IMR-90 (cell line): ENCODE results near the gene KRT1. TPM values are rescaled to one million over a fixed set of nuclear protein-coding genes. Genes with fewer than 3 reads are reported as not detected.

Experiments used
- ATAC-seq: fragments of 200-7000 bp; cut with Tn5 transposase; 2 replicates; pipeline ENCODE4 v1.9.1; 2020; ENCODE audit warnings: low read depth, mild to moderate bottlenecking, moderate library complexity
- BruUV-seq: library from RNA; stranded (reverse); fragments of 400-500 nt; replicated peaks from 2 replicates; lab custom pipeline; 2021; lab: Mats Ljungman, UMichigan
- CTCF ChIA-PET: fragments of 300-600 bp; formaldehyde crosslinking; extraction: SDS; loops from one replicate; lab custom pipeline; 2021; ENCODE audit warnings: antibody characterized with exemption; lab: Yijun Ruan, JAX
- POLR2A ChIA-PET: fragments of 300-600 bp; sonication (Branson Sonifier 250); formaldehyde crosslinking; loops from one replicate; lab custom pipeline; 2022; ENCODE audit warnings: antibody characterized with exemption; ENCODE audit not compliant: unreplicated experiment; lab: Charles Lee
- DNase-seq: peaks from one replicate; pipeline ENCODE4 v3.0.0; 2013
- H2AFZ ChIP-seq: replicated peaks from 2 replicates; pipeline ENCODE3; 2013; ENCODE audit warnings: low read length, mild to moderate bottlenecking; ENCODE audit not compliant: poor library complexity
- H2AK5ac ChIP-seq: 2 replicates; pipeline ENCODE4 v1.6.1; 2013; ENCODE audit warnings: low read depth, low read length, inconsistent platforms
- H2AK9ac ChIP-seq: replicated peaks from 2 replicates; pipeline ENCODE3; 2013; ENCODE audit warnings: mild to moderate bottlenecking, low read depth, low read length, moderate library complexity; ENCODE audit not compliant: poor library complexity
- H2BK120ac ChIP-seq: 2 replicates; pipeline ENCODE4 v1.6.1; 2013; ENCODE audit warnings: low read depth, low read length, inconsistent platforms
- H2BK15ac ChIP-seq: 3 replicates; pipeline ENCODE4 v1.6.1; 2013; ENCODE audit warnings: low read depth, low read length, inconsistent platforms
- H2BK20ac ChIP-seq: 2 replicates; pipeline ENCODE4 v1.6.1; 2013; ENCODE audit warnings: low read depth, mild to moderate bottlenecking, inconsistent platforms, low read length, moderate library complexity
- H2BK5ac ChIP-seq: 2 replicates; pipeline ENCODE4 v1.6.1; 2013; ENCODE audit warnings: mild to moderate bottlenecking, low read depth, low read length, inconsistent platforms; ENCODE audit not compliant: poor library complexity, severe bottlenecking
- H3K14ac ChIP-seq: replicated peaks from 2 replicates; pipeline ENCODE4 v1.6.1; 2013; ENCODE audit warnings: low read depth, low read length, inconsistent platforms
- H3K18ac ChIP-seq: 2 replicates; pipeline ENCODE4 v1.6.1; 2013; ENCODE audit warnings: low read depth, low read length, control low read depth
- H3K23ac ChIP-seq: 2 replicates; pipeline ENCODE4 v1.6.1; 2013; ENCODE audit warnings: low read depth, low read length, inconsistent platforms
- H3K27ac ChIP-seq: 2 replicates; pipeline ENCODE4 v1.5.1; 2013; ENCODE audit warnings: mild to moderate bottlenecking, control low read depth, low read length; ENCODE audit not compliant: insufficient read depth
- H3K27me3 ChIP-seq: 2 replicates; pipeline ENCODE4 v1.6.1; 2013; ENCODE audit warnings: low read length; ENCODE audit not compliant: control insufficient read depth, insufficient read depth
- H3K36me3 ChIP-seq: 2 replicates; pipeline ENCODE4 v1.6.1; 2013; ENCODE audit warnings: low read length, mixed read lengths; ENCODE audit not compliant: control insufficient read depth, insufficient read depth
- H3K4ac ChIP-seq: 2 replicates; pipeline ENCODE4 v1.6.1; 2013; ENCODE audit warnings: low read depth, low read length, inconsistent platforms
- H3K4me1 ChIP-seq: 2 replicates; pipeline ENCODE4 v1.6.1; 2013; ENCODE audit warnings: low read length, mixed read lengths; ENCODE audit not compliant: control insufficient read depth, insufficient read depth
- H3K4me2 ChIP-seq: 2 replicates; pipeline ENCODE4 v1.6.1; 2013; ENCODE audit warnings: low read depth, mild to moderate bottlenecking, control low read depth, low read length, moderate library complexity
- H3K4me3 ChIP-seq: 2 replicates; pipeline ENCODE4 v1.5.1; 2013; ENCODE audit warnings: low read depth, mild to moderate bottlenecking, control low read depth, low read length, moderate library complexity; ENCODE audit not compliant: insufficient read depth
- H3K56ac ChIP-seq: 2 replicates; pipeline ENCODE4 v1.6.1; 2013; ENCODE audit warnings: low read length, inconsistent platforms; ENCODE audit not compliant: insufficient read depth; ENCODE audit errors: extremely low read depth
- H3K79me1 ChIP-seq, 2 experiments: 2 replicates each; pipeline ENCODE4 v1.6.1; 2013; ENCODE audit warnings: low read length in 2 of 2, inconsistent platforms in 1 of 2, low read depth in 1 of 2
- H3K9ac ChIP-seq: 2 replicates; pipeline ENCODE4 v1.6.1; 2013; ENCODE audit warnings: low read depth, low read length, control low read depth
- H3K9me1 ChIP-seq: 2 replicates; pipeline ENCODE4 v1.6.1; 2013; ENCODE audit warnings: low read length, inconsistent platforms; ENCODE audit not compliant: insufficient read depth
- H3K9me3 ChIP-seq: 2 replicates; pipeline ENCODE4 v1.6.1; 2013; ENCODE audit warnings: low read length; ENCODE audit not compliant: control insufficient read depth, insufficient read depth
- H4K20me1 ChIP-seq: 2 replicates; pipeline ENCODE4 v1.6.1; 2013; ENCODE audit warnings: low read length, inconsistent platforms; ENCODE audit not compliant: insufficient read depth
- H4K5ac ChIP-seq: 2 replicates; pipeline ENCODE4 v1.6.1; 2013; ENCODE audit warnings: mild to moderate bottlenecking, low read depth, low read length, control low read depth
- H4K8ac ChIP-seq, 2 experiments: 2 replicates each; pipeline ENCODE4 v1.6.1; 2013; ENCODE audit warnings: low read depth in 2 of 2, low read length in 2 of 2, control low read depth in 1 of 2, inconsistent platforms in 1 of 2
- H4K91ac ChIP-seq: 2 replicates; pipeline ENCODE4 v1.6.1; 2013; ENCODE audit warnings: low read depth, low read length, inconsistent platforms; ENCODE audit not compliant: insufficient read depth
- BHLHE40 ChIP-seq: fragments of 150-350 bp; IDR thresholded peaks from 2 replicates; pipeline ENCODE4 v1.6.1; 2016; ENCODE audit warnings: mild to moderate bottlenecking, low read depth, low read length
- MAFK ChIP-seq: IDR thresholded peaks from 2 replicates; pipeline ENCODE4 v1.6.1; 2012; ENCODE audit warnings: low read depth, low read length, improper control_type of control experiment
- MAZ ChIP-seq: IDR thresholded peaks from 2 replicates; pipeline ENCODE4 v1.6.1; 2012; ENCODE audit warnings: low read depth, mild to moderate bottlenecking, low read length, improper control_type of control experiment, moderate library complexity, borderline replicate concordance
- NFE2L2 ChIP-seq: fragments of 150-350 bp; IDR thresholded peaks from 2 replicates; pipeline ENCODE4 v1.6.1; 2016; ENCODE audit warnings: low read depth, mild to moderate bottlenecking, low read length
- POLR2A ChIP-seq: IDR thresholded peaks from 2 replicates; pipeline ENCODE4 v1.6.1; 2012; ENCODE audit warnings: mild to moderate bottlenecking, low read depth, low read length
- RAD21 ChIP-seq: IDR thresholded peaks from 2 replicates; pipeline ENCODE4 v1.6.1; 2012; ENCODE audit warnings: low read length, improper control_type of control experiment
- RCOR1 ChIP-seq: IDR thresholded peaks from 2 replicates; pipeline ENCODE4 v1.6.1; 2012; ENCODE audit warnings: mild to moderate bottlenecking, low read length, improper control_type of control experiment; ENCODE audit not compliant: insufficient replicate concordance
- RFX5 ChIP-seq: IDR thresholded peaks from 2 replicates; pipeline ENCODE4 v1.8.0; 2012; ENCODE audit warnings: low read depth, mild to moderate bottlenecking, low read length, moderate library complexity
- USF2 ChIP-seq: fragments of 150-350 bp; IDR thresholded peaks from 2 replicates; pipeline ENCODE4 v1.6.1; 2017; ENCODE audit warnings: mild to moderate bottlenecking, antibody characterized with exemption, low read length, low read depth
- WGBS, 2 experiments: methylation state at CpG; one replicate each; pipeline versions ENCODE4 v1.1.5 to v1.1.7; 2013; ENCODE audit warnings: missing lambda C conversion rate in 2 of 2; ENCODE audit not compliant: insufficient read length in 1 of 2; ENCODE audit errors: extremely low coverage in 2 of 2; 5-methylcytosine and 5-hydroxymethylcytosine counted together
- dilution Hi-C: fragments of 300-500 bp; cut with HindIII; formaldehyde crosslinking; loops from one replicate; pipeline ENCODE4 v1.14.3; 2018; ENCODE audit warnings: low sequenced_read_pairs; ENCODE audit not compliant: unreplicated experiment
- in situ Hi-C: fragments of 300-500 bp; cut with MboI; formaldehyde crosslinking; loops from 3 replicates; pipeline ENCODE4 v1.14.3; 2019; ENCODE audit warnings: low sequenced_read_pairs, inconsistent platforms, mixed read lengths
- intact Hi-C: fragments of 100-400 bp; cut with micrococcal nuclease; formaldehyde crosslinking; loops from 2 replicates; pipeline ENCODE4 v1.10.0; 2022
- polyA plus RNA-seq, 3 experiments: library from polyadenylated mRNA; depleted of rRNA; stranded (reverse); fragments of >200 nt; gene quantifications; 2 replicates each; pipeline ENCODE4 v1.2.3, GENCODE V29; 2012; ENCODE audit warnings: low replicate concordance in 1 of 3
- total RNA-seq: library from RNA; depleted of rRNA; stranded (reverse); fragments of >200 nt; gene quantifications from 2 replicates; pipeline ENCODE4 v1.2.3, GENCODE V29; 2012
- TF ChIP-seq, protein P1 (sequence below): conservative IDR thresholded peaks from 2 replicates; pipeline ENCODE4 v1.5.1; 2012; ENCODE audit warnings: mild to moderate bottlenecking, low read depth, low read length, improper control_type of control experiment

Gene KRT1
- total and polyA plus RNA-seq, 2 of the 4 experiments (the other 2 are of a cell fraction): not detected

- DNase-seq (no peak), ATAC-seq (no peak)
- dilution Hi-C loops (no loop called here), in situ Hi-C loops (no loop called here), intact Hi-C loops (loop anchor here (10.0 kb wide), 1 partner anchor 136 kb away; no protein-coding TSS in a partner anchor)
- peak overlapping the region; percentile 19 for H2AFZ ChIP-seq
- no TSS peak for BruUV-seq
- no peaks in the 10 kb centered on the region for H3K36me3 ChIP-seq
- H4K8ac ChIP-seq: no peak overlapping the region
- ChIA-PET POLR2A (no interaction called here), CTCF (no interaction called here)
- H3K4me1 ChIP-seq: no peaks in the 10 kb centered on the region
- H2BK120ac ChIP-seq: no peak overlapping the region
- H2BK5ac ChIP-seq: no peak overlapping the region
- no peak overlapping the region for H3K9ac ChIP-seq
- no peak overlapping the region for H3K4ac ChIP-seq
- TF ChIP-seq NFE2L2 (no peak), BHLHE40 (no peak), RAD21 (no peak), POLR2A (no peak), MAFK (no peak), RFX5 (no peak), RCOR1 (no peak), MAZ (no peak), USF2 (no peak)
- TF ChIP-seq, protein P1, sequence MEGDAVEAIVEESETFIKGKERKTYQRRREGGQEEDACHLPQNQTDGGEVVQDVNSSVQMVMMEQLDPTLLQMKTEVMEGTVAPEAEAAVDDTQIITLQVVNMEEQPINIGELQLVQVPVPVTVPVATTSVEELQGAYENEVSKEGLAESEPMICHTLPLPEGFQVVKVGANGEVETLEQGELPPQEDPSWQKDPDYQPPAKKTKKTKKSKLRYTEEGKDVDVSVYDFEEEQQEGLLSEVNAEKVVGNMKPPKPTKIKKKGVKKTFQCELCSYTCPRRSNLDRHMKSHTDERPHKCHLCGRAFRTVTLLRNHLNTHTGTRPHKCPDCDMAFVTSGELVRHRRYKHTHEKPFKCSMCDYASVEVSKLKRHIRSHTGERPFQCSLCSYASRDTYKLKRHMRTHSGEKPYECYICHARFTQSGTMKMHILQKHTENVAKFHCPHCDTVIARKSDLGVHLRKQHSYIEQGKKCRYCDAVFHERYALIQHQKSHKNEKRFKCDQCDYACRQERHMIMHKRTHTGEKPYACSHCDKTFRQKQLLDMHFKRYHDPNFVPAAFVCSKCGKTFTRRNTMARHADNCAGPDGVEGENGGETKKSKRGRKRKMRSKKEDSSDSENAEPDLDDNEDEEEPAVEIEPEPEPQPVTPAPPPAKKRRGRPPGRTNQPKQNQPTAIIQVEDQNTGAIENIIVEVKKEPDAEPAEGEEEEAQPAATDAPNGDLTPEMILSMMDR: no peak
- H3K9me1 ChIP-seq: no peaks in the 10 kb centered on the region
- no peak overlapping the region for H3K18ac ChIP-seq
- H3K27me3 ChIP-seq: peaks cover 6% of the 10 kb centered on the region
- no peak overlapping the region for H2BK20ac ChIP-seq
- H3K79me1 ChIP-seq: no peaks in the 10 kb centered on the region
- no peak overlapping the region for H2BK15ac ChIP-seq
- H3K4me2 ChIP-seq: no peak overlapping the region
- no peak overlapping the region for H2AK5ac ChIP-seq
- no peak overlapping the region for H4K5ac ChIP-seq
- H3K56ac ChIP-seq: no peak overlapping the region
- no peak overlapping the region for H3K23ac ChIP-seq
- no peak overlapping the region for H2AK9ac ChIP-seq
- no peak overlapping the region for H3K27ac ChIP-seq
- no peaks in the 10 kb centered on the region for H3K9me3 ChIP-seq
- no peak overlapping the region for H4K91ac ChIP-seq
- H3K14ac ChIP-seq: no peak overlapping the region
- WGBS, 2 experiments: 51% methylated on average over 5 of the region's 10 CpGs; no CpG with 5 or more reads in 1 of the 2 experiments
- no peaks in the 10 kb centered on the region for H4K20me1 ChIP-seq
- H3K4me3 ChIP-seq: no peak overlapping the region
Measured at GRCh38 chr12:52729147-52729546, 48.9 kb upstream of the KRT1 start.
